ENCODE data around the gene PPP2R2C.

DNA sequence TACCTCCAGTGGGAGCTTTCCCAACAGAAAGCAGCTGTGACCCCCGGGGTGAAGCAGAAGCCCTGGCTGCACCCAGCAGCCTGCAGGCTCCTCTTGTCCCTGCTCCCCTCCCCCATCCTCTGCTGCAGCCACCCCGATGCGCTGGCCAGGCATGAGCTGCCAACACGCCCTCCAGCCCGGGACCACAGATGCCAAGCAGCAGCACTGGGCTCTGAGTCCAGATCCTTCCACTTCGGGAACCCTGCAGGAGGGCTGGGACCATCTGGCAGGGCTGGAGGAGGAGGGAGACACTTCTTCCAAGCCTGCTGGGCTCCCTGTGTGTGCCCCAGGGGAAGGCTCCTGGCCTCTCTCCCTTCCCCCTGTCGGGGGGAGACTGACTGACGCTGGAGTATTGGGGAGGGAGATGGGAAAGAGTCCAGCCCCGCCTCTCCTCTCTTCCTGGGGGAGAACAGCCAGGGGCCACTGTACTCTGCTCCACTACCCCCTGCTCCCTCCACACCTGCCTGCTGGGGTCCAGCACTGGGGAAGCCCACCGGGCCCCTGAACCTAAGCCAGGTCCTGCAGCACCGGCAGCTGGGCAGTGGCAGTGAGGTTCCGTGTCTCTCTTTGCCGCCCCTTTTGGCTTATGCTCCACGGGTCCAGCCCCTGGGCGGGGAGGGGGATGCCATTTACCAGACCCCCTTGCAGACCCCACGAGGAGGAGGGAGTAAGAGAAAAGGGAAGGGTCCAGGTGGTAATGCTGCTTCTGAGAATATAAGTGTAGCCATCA is 55.7 kb downstream of the PPP2R2C start:
- no peak for TF ChIP-seq POLR2A (IDR thresholded peaks at IDR 0.05; ENCODE audit: borderline replicate concordance, extremely low read depth, insufficient read depth, insufficient read length)
- TF ChIP-seq EZH2 (IDR thresholded peaks at IDR 0.05), result no peak
- no peak for TF ChIP-seq CTCF (IDR thresholded peaks at IDR 0.05 in 2 of 3, conservative IDR thresholded peaks at IDR 0.05 in 1 of 3; ENCODE audit: borderline replicate concordance in 1 of 3, insufficient read depth in 1 of 3, low read depth in 2 of 3, low read length in 2 of 3)

All from HCT116 (cell line).